IMR-90 (cell line): ENCODE results near the gene SIK2. TPM values are rescaled to one million over a fixed set of nuclear protein-coding genes. Genes with fewer than 3 reads are reported as not detected.

Source experiments
- ATAC-seq: fragments of 200-7000 bp; cut with Tn5 transposase; 2 replicates; pipeline ENCODE4 v1.9.1; 2020; ENCODE audit warnings: low read depth, mild to moderate bottlenecking, moderate library complexity
- BruUV-seq: library from RNA; stranded (reverse); fragments of 400-500 nt; replicated peaks from 2 replicates; lab custom pipeline; 2021; lab: Mats Ljungman, UMichigan
- CTCF ChIA-PET: fragments of 300-600 bp; formaldehyde crosslinking; extraction: SDS; loops from one replicate; lab custom pipeline; 2021; ENCODE audit warnings: antibody characterized with exemption; lab: Yijun Ruan, JAX
- POLR2A ChIA-PET: fragments of 300-600 bp; sonication (Branson Sonifier 250); formaldehyde crosslinking; loops from one replicate; lab custom pipeline; 2022; ENCODE audit warnings: antibody characterized with exemption; ENCODE audit not compliant: unreplicated experiment; lab: Charles Lee
- DNase-seq: peaks from one replicate; pipeline ENCODE4 v3.0.0; 2013
- H2AFZ ChIP-seq: replicated peaks from 2 replicates; pipeline ENCODE3; 2013; ENCODE audit warnings: low read length, mild to moderate bottlenecking; ENCODE audit not compliant: poor library complexity
- H2AK5ac ChIP-seq: 2 replicates; pipeline ENCODE4 v1.6.1; 2013; ENCODE audit warnings: low read depth, low read length, inconsistent platforms
- H2AK9ac ChIP-seq: replicated peaks from 2 replicates; pipeline ENCODE3; 2013; ENCODE audit warnings: mild to moderate bottlenecking, low read depth, low read length, moderate library complexity; ENCODE audit not compliant: poor library complexity
- H2BK120ac ChIP-seq: 2 replicates; pipeline ENCODE4 v1.6.1; 2013; ENCODE audit warnings: low read depth, low read length, inconsistent platforms
- H2BK15ac ChIP-seq: 3 replicates; pipeline ENCODE4 v1.6.1; 2013; ENCODE audit warnings: low read depth, low read length, inconsistent platforms
- H2BK20ac ChIP-seq: 2 replicates; pipeline ENCODE4 v1.6.1; 2013; ENCODE audit warnings: low read depth, mild to moderate bottlenecking, inconsistent platforms, low read length, moderate library complexity
- H2BK5ac ChIP-seq: 2 replicates; pipeline ENCODE4 v1.6.1; 2013; ENCODE audit warnings: mild to moderate bottlenecking, low read depth, low read length, inconsistent platforms; ENCODE audit not compliant: poor library complexity, severe bottlenecking
- H3K14ac ChIP-seq: replicated peaks from 2 replicates; pipeline ENCODE4 v1.6.1; 2013; ENCODE audit warnings: low read depth, low read length, inconsistent platforms
- H3K18ac ChIP-seq: 2 replicates; pipeline ENCODE4 v1.6.1; 2013; ENCODE audit warnings: low read depth, low read length, control low read depth
- H3K23ac ChIP-seq: 2 replicates; pipeline ENCODE4 v1.6.1; 2013; ENCODE audit warnings: low read depth, low read length, inconsistent platforms
- H3K27ac ChIP-seq: 2 replicates; pipeline ENCODE4 v1.5.1; 2013; ENCODE audit warnings: mild to moderate bottlenecking, control low read depth, low read length; ENCODE audit not compliant: insufficient read depth
- H3K27me3 ChIP-seq: 2 replicates; pipeline ENCODE4 v1.6.1; 2013; ENCODE audit warnings: low read length; ENCODE audit not compliant: control insufficient read depth, insufficient read depth
- H3K36me3 ChIP-seq: 2 replicates; pipeline ENCODE4 v1.6.1; 2013; ENCODE audit warnings: low read length, mixed read lengths; ENCODE audit not compliant: control insufficient read depth, insufficient read depth
- H3K4ac ChIP-seq: 2 replicates; pipeline ENCODE4 v1.6.1; 2013; ENCODE audit warnings: low read depth, low read length, inconsistent platforms
- H3K4me1 ChIP-seq: 2 replicates; pipeline ENCODE4 v1.6.1; 2013; ENCODE audit warnings: low read length, mixed read lengths; ENCODE audit not compliant: control insufficient read depth, insufficient read depth
- H3K4me2 ChIP-seq: 2 replicates; pipeline ENCODE4 v1.6.1; 2013; ENCODE audit warnings: low read depth, mild to moderate bottlenecking, control low read depth, low read length, moderate library complexity
- H3K4me3 ChIP-seq: 2 replicates; pipeline ENCODE4 v1.5.1; 2013; ENCODE audit warnings: low read depth, mild to moderate bottlenecking, control low read depth, low read length, moderate library complexity; ENCODE audit not compliant: insufficient read depth
- H3K56ac ChIP-seq: 2 replicates; pipeline ENCODE4 v1.6.1; 2013; ENCODE audit warnings: low read length, inconsistent platforms; ENCODE audit not compliant: insufficient read depth; ENCODE audit errors: extremely low read depth
- H3K79me1 ChIP-seq, 2 experiments: 2 replicates each; pipeline ENCODE4 v1.6.1; 2013; ENCODE audit warnings: low read length in 2 of 2, inconsistent platforms in 1 of 2, low read depth in 1 of 2
- H3K9ac ChIP-seq: 2 replicates; pipeline ENCODE4 v1.6.1; 2013; ENCODE audit warnings: low read depth, low read length, control low read depth
- H3K9me1 ChIP-seq: 2 replicates; pipeline ENCODE4 v1.6.1; 2013; ENCODE audit warnings: low read length, inconsistent platforms; ENCODE audit not compliant: insufficient read depth
- H3K9me3 ChIP-seq: 2 replicates; pipeline ENCODE4 v1.6.1; 2013; ENCODE audit warnings: low read length; ENCODE audit not compliant: control insufficient read depth, insufficient read depth
- H4K20me1 ChIP-seq: 2 replicates; pipeline ENCODE4 v1.6.1; 2013; ENCODE audit warnings: low read length, inconsistent platforms; ENCODE audit not compliant: insufficient read depth
- H4K5ac ChIP-seq: 2 replicates; pipeline ENCODE4 v1.6.1; 2013; ENCODE audit warnings: mild to moderate bottlenecking, low read depth, low read length, control low read depth
- H4K8ac ChIP-seq, 2 experiments: 2 replicates each; pipeline ENCODE4 v1.6.1; 2013; ENCODE audit warnings: low read depth in 2 of 2, low read length in 2 of 2, control low read depth in 1 of 2, inconsistent platforms in 1 of 2
- H4K91ac ChIP-seq: 2 replicates; pipeline ENCODE4 v1.6.1; 2013; ENCODE audit warnings: low read depth, low read length, inconsistent platforms; ENCODE audit not compliant: insufficient read depth
- BHLHE40 ChIP-seq: fragments of 150-350 bp; IDR thresholded peaks from 2 replicates; pipeline ENCODE4 v1.6.1; 2016; ENCODE audit warnings: mild to moderate bottlenecking, low read depth, low read length
- CEBPB ChIP-seq: IDR thresholded peaks from 2 replicates; pipeline ENCODE4 v1.6.1; 2012; ENCODE audit warnings: low read depth, low read length, improper control_type of control experiment
- CHD1 ChIP-seq: IDR thresholded peaks from 2 replicates; pipeline ENCODE4 v1.6.1; 2012; ENCODE audit warnings: low read depth, low read length, improper control_type of control experiment
- FOS ChIP-seq: fragments of 150-350 bp; IDR thresholded peaks from 2 replicates; pipeline ENCODE4 v1.6.1; 2016; ENCODE audit warnings: low read depth, low read length
- MAFK ChIP-seq: IDR thresholded peaks from 2 replicates; pipeline ENCODE4 v1.6.1; 2012; ENCODE audit warnings: low read depth, low read length, improper control_type of control experiment
- MAZ ChIP-seq: IDR thresholded peaks from 2 replicates; pipeline ENCODE4 v1.6.1; 2012; ENCODE audit warnings: low read depth, mild to moderate bottlenecking, low read length, improper control_type of control experiment, moderate library complexity, borderline replicate concordance
- NFE2L2 ChIP-seq: fragments of 150-350 bp; IDR thresholded peaks from 2 replicates; pipeline ENCODE4 v1.6.1; 2016; ENCODE audit warnings: low read depth, mild to moderate bottlenecking, low read length
- POLR2A ChIP-seq: IDR thresholded peaks from 2 replicates; pipeline ENCODE4 v1.6.1; 2012; ENCODE audit warnings: mild to moderate bottlenecking, low read depth, low read length
- RAD21 ChIP-seq: IDR thresholded peaks from 2 replicates; pipeline ENCODE4 v1.6.1; 2012; ENCODE audit warnings: low read length, improper control_type of control experiment
- RCOR1 ChIP-seq: IDR thresholded peaks from 2 replicates; pipeline ENCODE4 v1.6.1; 2012; ENCODE audit warnings: mild to moderate bottlenecking, low read length, improper control_type of control experiment; ENCODE audit not compliant: insufficient replicate concordance
- SMC3 ChIP-seq: fragments of 150-350 bp; IDR thresholded peaks from 2 replicates; pipeline ENCODE4 v1.6.1; 2016; ENCODE audit warnings: low read depth, mild to moderate bottlenecking, antibody characterized with exemption, low read length, moderate library complexity
- WGBS, 2 experiments: methylation state at CpG; one replicate each; pipeline versions ENCODE4 v1.1.5 to v1.1.7; 2013; ENCODE audit warnings: missing lambda C conversion rate in 2 of 2; ENCODE audit not compliant: insufficient read length in 1 of 2; ENCODE audit errors: extremely low coverage in 2 of 2; 5-methylcytosine and 5-hydroxymethylcytosine counted together
- dilution Hi-C: fragments of 300-500 bp; cut with HindIII; formaldehyde crosslinking; loops from one replicate; pipeline ENCODE4 v1.14.3; 2018; ENCODE audit warnings: low sequenced_read_pairs; ENCODE audit not compliant: unreplicated experiment
- in situ Hi-C: fragments of 300-500 bp; cut with MboI; formaldehyde crosslinking; loops from 3 replicates; pipeline ENCODE4 v1.14.3; 2019; ENCODE audit warnings: low sequenced_read_pairs, inconsistent platforms, mixed read lengths
- intact Hi-C: fragments of 100-400 bp; cut with micrococcal nuclease; formaldehyde crosslinking; loops from 2 replicates; pipeline ENCODE4 v1.10.0; 2022
- polyA plus RNA-seq, 3 experiments: library from polyadenylated mRNA; depleted of rRNA; stranded (reverse); fragments of >200 nt; gene quantifications; 2 replicates each; pipeline ENCODE4 v1.2.3, GENCODE V29; 2012; ENCODE audit warnings: low replicate concordance in 1 of 3
- total RNA-seq: library from RNA; depleted of rRNA; stranded (reverse); fragments of >200 nt; gene quantifications from 2 replicates; pipeline ENCODE4 v1.2.3, GENCODE V29; 2012
- TF ChIP-seq, protein P1 (sequence below): fragments of 150-350 bp; IDR thresholded peaks from 2 replicates; pipeline ENCODE4 v1.6.1; 2017; ENCODE audit warnings: mild to moderate bottlenecking, antibody characterized with exemption, low read length, low read depth
- TF ChIP-seq, protein P2 (sequence below): fragments of 150-350 bp; IDR thresholded peaks from 2 replicates; pipeline ENCODE4 v1.6.1; 2016; ENCODE audit warnings: low read depth, mild to moderate bottlenecking, low read length, moderate library complexity, borderline replicate concordance
- TF ChIP-seq, protein P3 (sequence below): conservative IDR thresholded peaks from 2 replicates; pipeline ENCODE4 v1.5.1; 2012; ENCODE audit warnings: mild to moderate bottlenecking, low read depth, low read length, improper control_type of control experiment

The SIK2 gene
- total and polyA plus RNA-seq, 2 of the 4 experiments (the other 2 are of a cell fraction) = 7.9 to 10.4 TPM

DNA sequence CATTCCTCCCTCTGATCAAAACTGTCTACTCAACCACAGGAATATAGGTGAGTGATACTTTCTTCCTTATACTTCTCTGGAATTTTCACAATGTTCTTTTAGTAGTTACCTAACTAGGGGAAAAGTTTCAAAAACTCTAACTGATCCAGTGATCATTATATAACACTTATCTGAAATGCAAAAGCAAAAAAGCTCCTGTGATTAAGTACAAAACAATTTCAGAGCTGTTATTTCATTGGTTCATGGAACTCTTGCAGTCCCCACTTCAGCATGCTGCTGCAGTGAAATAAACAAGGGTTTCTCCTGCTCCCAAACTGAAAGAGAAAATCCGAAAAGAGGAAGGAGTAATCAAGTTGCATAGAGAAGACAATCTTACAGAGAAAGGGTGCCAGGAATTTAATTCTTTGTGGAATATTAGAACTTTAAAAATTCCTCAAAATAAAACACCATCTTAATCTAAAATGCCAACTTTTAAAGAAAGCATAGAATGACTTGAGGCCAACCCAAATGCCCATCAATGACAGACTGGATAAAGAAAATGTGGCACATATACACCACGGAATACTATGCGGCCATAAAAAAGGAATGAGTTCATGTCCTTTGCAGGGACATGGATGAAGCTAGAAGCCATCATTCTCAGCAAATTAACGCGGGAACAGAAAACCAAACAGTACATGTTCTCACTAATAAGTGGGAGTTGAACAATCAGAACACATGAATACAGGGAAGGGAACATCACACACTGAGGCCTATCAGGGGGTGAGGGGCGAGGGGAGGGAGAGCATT, 143.7 kb downstream of the SIK2 start:
- no peak overlapping the region; the same call in 1 of the 2 replicates for H3K56ac ChIP-seq
- BruUV-seq = no TSS peak
- peak overlapping the region; percentile 78 for H2BK120ac ChIP-seq
- no peaks in the 10 kb centered on the region for H3K9me3 ChIP-seq
- H4K8ac ChIP-seq = peak overlapping the region in 1 of 2 experiments; percentile 74; a peak in 2 of 4 replicates
- peak overlapping the region; percentile 6; the same call in 1 of the 2 replicates for H3K18ac ChIP-seq
- H3K9ac ChIP-seq = no peak overlapping the region; the same call in 1 of the 2 replicates
- H4K20me1 ChIP-seq = no peaks in the 10 kb centered on the region
- ChIA-PET POLR2A (interaction anchor here (1.0 kb wide), 1 partner anchor 9 kb away, joined by 3 read pairs; no protein-coding TSS in a partner anchor), CTCF (no interaction called here)
- DNase-seq (peak; percentile 75), ATAC-seq (peak; percentile 75)
- no peak overlapping the region for H2AK9ac ChIP-seq
- intact Hi-C loops = no loop called here
- H3K27me3 ChIP-seq = no peaks in the 10 kb centered on the region
- peak overlapping the region; percentile 92; the same call in 1 of the 3 replicates for H2BK15ac ChIP-seq
- peak overlapping the region; percentile 68; the same call in 1 of the 2 replicates for H3K14ac ChIP-seq
- peak overlapping the region; percentile 86; the same call in 1 of the 2 replicates for H3K27ac ChIP-seq
- peak overlapping the region; percentile 96 for H2BK5ac ChIP-seq
- peaks cover 16% of the 10 kb centered on the region for H3K9me1 ChIP-seq
- peak overlapping the region; percentile 80; the same call in 1 of the 2 replicates for H3K4ac ChIP-seq
- peak overlapping the region; percentile 35; the same call in 1 of the 2 replicates for H3K4me2 ChIP-seq
- no CpG with 5 or more reads among the region's 6 CpGs for WGBS, 2 experiments
- H2AFZ ChIP-seq = no peak overlapping the region
- no peak overlapping the region for H3K4me3 ChIP-seq
- dilution Hi-C loops = no loop called here
- H2BK20ac ChIP-seq = peak overlapping the region; percentile 83
- H3K36me3 ChIP-seq = peaks cover 36% of the 10 kb centered on the region
- peak overlapping the region; percentile 21; the same call in 1 of the 2 replicates for H4K5ac ChIP-seq
- peaks cover 34 to 43% of the 10 kb centered on the region in 2 experiments for H3K79me1 ChIP-seq
- peak overlapping the region; percentile 80; the same call in 1 of the 2 replicates for H2AK5ac ChIP-seq
- peak overlapping the region; percentile 63; the same call in 1 of the 2 replicates for H3K23ac ChIP-seq
- peaks cover 8% of the 10 kb centered on the region for H3K4me1 ChIP-seq
- in situ Hi-C loops = no loop called here
- peak overlapping the region; percentile 70 for H4K91ac ChIP-seq
- no peak for TF ChIP-seq MAFK
- TF ChIP-seq BHLHE40 = no peak
- TF ChIP-seq CEBPB = no peak
- no peak for TF ChIP-seq RCOR1
- no peak for TF ChIP-seq RAD21
- no peak for TF ChIP-seq FOS
- TF ChIP-seq, protein P1, sequence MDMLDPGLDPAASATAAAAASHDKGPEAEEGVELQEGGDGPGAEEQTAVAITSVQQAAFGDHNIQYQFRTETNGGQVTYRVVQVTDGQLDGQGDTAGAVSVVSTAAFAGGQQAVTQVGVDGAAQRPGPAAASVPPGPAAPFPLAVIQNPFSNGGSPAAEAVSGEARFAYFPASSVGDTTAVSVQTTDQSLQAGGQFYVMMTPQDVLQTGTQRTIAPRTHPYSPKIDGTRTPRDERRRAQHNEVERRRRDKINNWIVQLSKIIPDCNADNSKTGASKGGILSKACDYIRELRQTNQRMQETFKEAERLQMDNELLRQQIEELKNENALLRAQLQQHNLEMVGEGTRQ = no peak
- TF ChIP-seq, protein P2, sequence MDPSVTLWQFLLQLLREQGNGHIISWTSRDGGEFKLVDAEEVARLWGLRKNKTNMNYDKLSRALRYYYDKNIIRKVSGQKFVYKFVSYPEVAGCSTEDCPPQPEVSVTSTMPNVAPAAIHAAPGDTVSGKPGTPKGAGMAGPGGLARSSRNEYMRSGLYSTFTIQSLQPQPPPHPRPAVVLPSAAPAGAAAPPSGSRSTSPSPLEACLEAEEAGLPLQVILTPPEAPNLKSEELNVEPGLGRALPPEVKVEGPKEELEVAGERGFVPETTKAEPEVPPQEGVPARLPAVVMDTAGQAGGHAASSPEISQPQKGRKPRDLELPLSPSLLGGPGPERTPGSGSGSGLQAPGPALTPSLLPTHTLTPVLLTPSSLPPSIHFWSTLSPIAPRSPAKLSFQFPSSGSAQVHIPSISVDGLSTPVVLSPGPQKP = no peak
- no peak for TF ChIP-seq NFE2L2
- TF ChIP-seq MAZ = no peak
- TF ChIP-seq, protein P3, sequence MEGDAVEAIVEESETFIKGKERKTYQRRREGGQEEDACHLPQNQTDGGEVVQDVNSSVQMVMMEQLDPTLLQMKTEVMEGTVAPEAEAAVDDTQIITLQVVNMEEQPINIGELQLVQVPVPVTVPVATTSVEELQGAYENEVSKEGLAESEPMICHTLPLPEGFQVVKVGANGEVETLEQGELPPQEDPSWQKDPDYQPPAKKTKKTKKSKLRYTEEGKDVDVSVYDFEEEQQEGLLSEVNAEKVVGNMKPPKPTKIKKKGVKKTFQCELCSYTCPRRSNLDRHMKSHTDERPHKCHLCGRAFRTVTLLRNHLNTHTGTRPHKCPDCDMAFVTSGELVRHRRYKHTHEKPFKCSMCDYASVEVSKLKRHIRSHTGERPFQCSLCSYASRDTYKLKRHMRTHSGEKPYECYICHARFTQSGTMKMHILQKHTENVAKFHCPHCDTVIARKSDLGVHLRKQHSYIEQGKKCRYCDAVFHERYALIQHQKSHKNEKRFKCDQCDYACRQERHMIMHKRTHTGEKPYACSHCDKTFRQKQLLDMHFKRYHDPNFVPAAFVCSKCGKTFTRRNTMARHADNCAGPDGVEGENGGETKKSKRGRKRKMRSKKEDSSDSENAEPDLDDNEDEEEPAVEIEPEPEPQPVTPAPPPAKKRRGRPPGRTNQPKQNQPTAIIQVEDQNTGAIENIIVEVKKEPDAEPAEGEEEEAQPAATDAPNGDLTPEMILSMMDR = no peak
- no peak for TF ChIP-seq SMC3
- no peak for TF ChIP-seq CHD1
- TF ChIP-seq POLR2A = no peak
